ENCODE data around the gene TAF1C.
"Not testable (repeated sequence)": the region's sequence is repeated elsewhere in the genome, so short reads cannot be mapped to it uniquely, and the experiment has no call there.

Gene TAF1C

GRCh38 chr16:84186685-84187437, at the start of gene TAF1C:
TSS of gene TAF1C (minus strand) at chr16:84187057. CDS start at chr16:84184988, 2,069 bp downstream.
- peak; percentile 95 for DNase-seq

- DNase-seq, result no peak
These were observed 47.7 kb upstream of the TAF1C start for GRCh38 chr16:84234321-84235241.

GRCh38 chr16:84233748-84234147, 46.9 kb upstream of the TAF1C start:
- DNase-seq, result no peak

GRCh38 chr16:84232969-84233368, 46.1 kb upstream of the TAF1C start:
- no peak for DNase-seq

- DNase-seq, result no peak
These were observed 45.2 kb upstream of the TAF1C start for GRCh38 chr16:84232060-84232459.

GRCh38 chr16:84229471-84229870, 42.6 kb upstream of the TAF1C start:
- DNase-seq, result no peak

- DNase-seq, result no peak
These were observed 41.5 kb upstream of the TAF1C start for GRCh38 chr16:84228256-84228838.

- DNase-seq, result no peak
These were observed 40.7 kb upstream of the TAF1C start for GRCh38 chr16:84227548-84227947.

GRCh38 chr16:84226026-84226425, 39.2 kb upstream of the TAF1C start:
- DNase-seq, result no peak

GRCh38 chr16:84225571-84225970, 38.7 kb upstream of the TAF1C start:
- no peak for DNase-seq

GRCh38 chr16:84225126-84225525, 38.3 kb upstream of the TAF1C start:
- no peak for DNase-seq

- no peak for DNase-seq
These were observed 37.7 kb upstream of the TAF1C start for GRCh38 chr16:84224554-84224953.

GRCh38 chr16:84223456-84223855, 36.6 kb upstream of the TAF1C start:
- no peak for DNase-seq

- no peak for DNase-seq
These were observed 34.0 kb upstream of the TAF1C start for GRCh38 chr16:84220851-84221250.

GRCh38 chr16:84218956-84219355, 32.1 kb upstream of the TAF1C start:
- no peak for DNase-seq

- peak; percentile 57 for DNase-seq
These were observed 31.4 kb upstream of the TAF1C start for GRCh38 chr16:84218176-84218823.

- not testable (repeated sequence) for DNase-seq
These were observed 29.3 kb upstream of the TAF1C start for GRCh38 chr16:84216144-84216543.

- no peak for DNase-seq
These were observed 28.7 kb upstream of the TAF1C start for GRCh38 chr16:84215531-84215930.

- no peak for DNase-seq
These were observed 27.7 kb upstream of the TAF1C start for GRCh38 chr16:84214451-84215066.

GRCh38 chr16:84212631-84213030, 25.8 kb upstream of the TAF1C start:
- no peak for DNase-seq

- DNase-seq, result no peak
These were observed 25.3 kb upstream of the TAF1C start for GRCh38 chr16:84212154-84212553.

- no peak for DNase-seq
These were observed 23.1 kb upstream of the TAF1C start for GRCh38 chr16:84209989-84210388.

GRCh38 chr16:84207879-84208278, 21.0 kb upstream of the TAF1C start:
- DNase-seq, result no peak
